ENCODE measurements around the gene GRIPAP1.
A peak's percentile ranks its signal among the peaks of the same experiment; 100 is the strongest.

Gene GRIPAP1, protein sequence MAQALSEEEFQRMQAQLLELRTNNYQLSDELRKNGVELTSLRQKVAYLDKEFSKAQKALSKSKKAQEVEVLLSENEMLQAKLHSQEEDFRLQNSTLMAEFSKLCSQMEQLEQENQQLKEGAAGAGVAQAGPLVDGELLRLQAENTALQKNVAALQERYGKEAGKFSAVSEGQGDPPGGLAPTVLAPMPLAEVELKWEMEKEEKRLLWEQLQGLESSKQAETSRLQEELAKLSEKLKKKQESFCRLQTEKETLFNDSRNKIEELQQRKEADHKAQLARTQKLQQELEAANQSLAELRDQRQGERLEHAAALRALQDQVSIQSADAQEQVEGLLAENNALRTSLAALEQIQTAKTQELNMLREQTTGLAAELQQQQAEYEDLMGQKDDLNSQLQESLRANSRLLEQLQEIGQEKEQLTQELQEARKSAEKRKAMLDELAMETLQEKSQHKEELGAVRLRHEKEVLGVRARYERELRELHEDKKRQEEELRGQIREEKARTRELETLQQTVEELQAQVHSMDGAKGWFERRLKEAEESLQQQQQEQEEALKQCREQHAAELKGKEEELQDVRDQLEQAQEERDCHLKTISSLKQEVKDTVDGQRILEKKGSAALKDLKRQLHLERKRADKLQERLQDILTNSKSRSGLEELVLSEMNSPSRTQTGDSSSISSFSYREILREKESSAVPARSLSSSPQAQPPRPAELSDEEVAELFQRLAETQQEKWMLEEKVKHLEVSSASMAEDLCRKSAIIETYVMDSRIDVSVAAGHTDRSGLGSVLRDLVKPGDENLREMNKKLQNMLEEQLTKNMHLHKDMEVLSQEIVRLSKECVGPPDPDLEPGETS

DNA sequence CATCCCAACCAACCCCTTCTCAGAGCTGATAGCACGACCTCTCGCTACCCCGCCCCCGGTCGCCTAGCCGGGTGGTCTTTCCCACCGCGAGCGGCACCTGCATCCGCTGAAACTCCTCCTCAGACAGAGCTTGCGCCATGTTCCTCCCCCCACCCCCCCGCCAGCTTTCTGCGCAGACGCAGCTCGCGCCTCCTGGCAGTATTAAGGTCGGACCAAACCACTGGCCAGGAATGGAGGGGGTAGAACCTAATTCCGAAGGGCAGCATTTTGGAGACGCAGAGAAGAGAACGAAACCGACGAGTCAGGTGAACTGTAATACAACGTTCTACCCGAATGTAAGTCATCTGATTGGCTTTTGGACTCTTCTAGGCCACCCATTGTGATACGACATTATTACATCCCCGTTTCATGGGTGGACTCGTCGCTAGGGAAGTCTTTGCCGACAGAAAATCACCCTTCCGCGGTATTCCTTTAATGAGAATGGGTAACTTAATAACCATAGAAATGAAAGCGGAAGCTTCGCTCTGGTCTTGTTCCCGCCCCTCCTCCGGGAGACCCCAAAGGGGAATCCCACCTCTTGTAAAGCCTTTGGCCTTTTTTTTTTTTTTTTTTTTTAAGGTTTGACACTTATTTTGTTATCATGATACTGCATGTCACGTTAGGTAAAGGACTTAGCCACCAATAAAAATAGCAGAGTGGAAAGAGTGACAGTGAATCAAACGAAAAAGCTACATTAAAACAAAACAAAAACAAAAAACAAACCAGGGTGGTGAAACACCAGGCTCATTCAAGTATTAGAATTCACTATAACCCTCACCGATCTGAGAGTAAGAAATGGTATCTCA lies at the start of gene GRIPAP1:
Gene GRIPAP1, minus strand, starts transcription at position 174 of the 845 bp plus-strand sequence. Its CDS starts 35 bp downstream, at position 139.
- no peaks in the 10 kb centered on the region for H3K9me3 ChIP-seq (ENCODE audit: low read length)
- no peaks in the 10 kb centered on the region for H3K36me3 ChIP-seq (ENCODE audit: insufficient read depth, low read length)
- H3K9ac ChIP-seq (ENCODE audit: low read length) = no peak within 1 kb of the TSS
- peaks cover 8% of the 10 kb centered on the region for H3K4me1 ChIP-seq (ENCODE audit: insufficient read depth, low read length)
- H3K4me3 ChIP-seq (ENCODE audit: low read depth in 1 of 2, low read length in 2 of 2) = peak within 1 kb of the TSS; percentile 56 to 74
- peak within 1 kb of the TSS; percentile 51 for H3K27ac ChIP-seq (ENCODE audit: low read depth, low read length)
- H3K27me3 ChIP-seq (ENCODE audit: control insufficient read depth in 1 of 2, insufficient read depth in 2 of 2, low read length in 2 of 2) = peaks cover 0 to 5% of the 10 kb centered on the region in 2 donors

DNA sequence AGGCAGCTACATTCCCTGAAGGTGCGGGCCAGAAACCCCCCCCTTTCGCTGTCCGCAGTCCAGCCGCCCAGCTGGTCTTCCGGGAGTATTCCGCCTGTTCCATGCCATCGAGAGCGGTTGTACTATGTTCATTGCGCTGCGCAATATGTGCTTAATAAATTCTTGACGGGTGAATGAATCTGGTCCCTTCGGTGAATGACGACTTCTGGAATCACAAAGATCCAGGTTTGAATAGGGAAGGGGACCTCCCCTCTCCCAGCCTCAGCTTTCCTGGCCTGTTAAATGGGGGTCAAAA lies 41.9 kb upstream of the GRIPAP1 start:
- Histone ChIP-seq H3K9ac (ENCODE audit: low read length) (no peak overlapping the region), H3K27me3 (ENCODE audit: control insufficient read depth in 1 of 2, insufficient read depth in 2 of 2, low read length in 2 of 2) (peaks cover 0 to 4% of the 10 kb centered on the region in 2 donors), H3K9me3 (ENCODE audit: low read length) (no peaks in the 10 kb centered on the region), H3K4me3 (ENCODE audit: low read depth in 1 of 2, low read length in 2 of 2) (no peak overlapping the region), H3K4me1 (ENCODE audit: insufficient read depth, low read length) (peaks cover 16% of the 10 kb centered on the region), H3K27ac (ENCODE audit: low read depth, low read length) (no peak overlapping the region), H3K36me3 (ENCODE audit: insufficient read depth, low read length) (no peaks in the 10 kb centered on the region)

DNA sequence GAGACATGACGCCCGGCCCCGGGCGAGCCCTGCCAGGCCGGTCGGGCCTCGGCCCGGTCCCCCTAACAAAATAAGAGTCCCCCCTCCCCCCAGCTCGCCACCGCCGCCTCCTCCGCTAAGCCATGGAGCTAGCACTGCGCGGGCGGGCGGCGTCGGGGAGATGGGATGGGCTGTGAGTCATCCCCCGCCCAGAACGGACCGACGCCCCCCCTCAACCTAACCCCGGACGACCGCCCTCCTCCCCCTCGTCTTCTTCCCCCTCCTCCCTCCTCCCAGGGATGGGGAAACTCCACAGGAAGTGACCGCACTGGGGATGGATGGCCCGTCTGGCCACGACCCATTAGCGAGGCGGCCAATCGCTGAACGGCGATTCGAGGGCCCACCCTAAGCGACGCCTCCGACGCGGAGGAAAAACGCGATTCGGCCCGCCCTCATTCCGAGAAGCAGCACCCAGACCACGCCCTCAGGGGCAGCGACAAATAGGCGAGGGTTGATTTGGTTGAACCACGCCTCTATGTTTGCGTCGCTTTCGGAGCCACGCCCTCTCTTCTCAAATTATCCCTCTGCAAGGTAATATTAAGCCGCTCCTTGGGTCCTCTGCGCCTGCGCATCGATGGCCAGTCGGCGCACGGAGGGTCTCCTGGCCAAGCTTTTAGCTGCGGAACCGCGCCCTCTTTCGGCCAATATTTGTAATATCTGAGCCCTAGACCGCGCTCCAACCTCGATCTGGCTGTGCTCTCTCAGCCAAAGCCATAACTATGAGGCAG lies 41.3 kb upstream of the GRIPAP1 start, which contains the start of gene TFE3:
Gene TFE3, minus strand, starts transcription at position 138 of the 767 bp plus-strand sequence. Its CDS starts 131 bp downstream, at position 7.
- peaks cover 5% of the 10 kb centered on the region for H3K36me3 ChIP-seq (ENCODE audit: insufficient read depth, low read length)
- H3K9ac ChIP-seq (ENCODE audit: low read length) = peak within 1 kb of the TSS; percentile 81
- H3K4me1 ChIP-seq (ENCODE audit: insufficient read depth, low read length) = peaks cover 16% of the 10 kb centered on the region
- peak within 1 kb of the TSS; percentile 69 to 77 for H3K4me3 ChIP-seq (ENCODE audit: low read depth in 1 of 2, low read length in 2 of 2)
- peaks cover 0 to 4% of the 10 kb centered on the region in 2 donors for H3K27me3 ChIP-seq (ENCODE audit: control insufficient read depth in 1 of 2, insufficient read depth in 2 of 2, low read length in 2 of 2)
- H3K9me3 ChIP-seq (ENCODE audit: low read length) = no peaks in the 10 kb centered on the region
- H3K27ac ChIP-seq (ENCODE audit: low read depth, low read length) = peak within 1 kb of the TSS; percentile 88

DNA sequence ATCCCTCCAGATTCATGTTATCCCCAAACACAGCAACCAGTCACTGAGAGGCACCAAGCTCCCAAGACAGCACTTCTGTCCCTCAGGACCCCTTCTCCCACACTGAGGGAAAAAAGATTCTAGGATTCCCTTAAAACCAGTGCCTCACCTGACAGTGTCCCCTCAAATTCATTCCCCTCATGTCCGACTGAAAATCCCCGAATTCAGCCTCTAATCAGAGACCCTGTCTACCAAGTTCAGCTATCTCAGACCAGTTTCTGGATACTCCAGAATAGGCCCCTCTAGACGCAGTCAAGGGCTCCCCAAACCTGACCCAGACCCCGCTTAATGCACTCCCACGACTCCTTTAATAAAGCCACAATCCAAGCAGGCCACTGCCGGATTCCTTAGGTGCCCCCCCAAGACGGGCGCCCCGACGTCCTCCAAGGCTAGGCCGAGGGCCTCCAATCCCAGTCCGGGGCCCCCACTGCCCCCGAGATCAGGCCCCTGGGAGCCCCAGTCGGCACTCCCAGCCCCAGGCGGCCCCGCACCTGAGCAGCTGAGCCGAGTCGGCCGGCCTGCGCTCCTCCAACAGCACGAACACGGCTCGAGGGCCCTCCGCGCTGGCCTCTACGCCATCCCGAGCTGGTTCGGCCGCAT lies 40.6 kb upstream of the GRIPAP1 start:
- peaks cover 16% of the 10 kb centered on the region for H3K4me1 ChIP-seq (ENCODE audit: insufficient read depth, low read length)
- H3K4me3 ChIP-seq (ENCODE audit: low read depth in 1 of 2, low read length in 2 of 2) = peak overlapping the region; percentile 69 to 77
- peaks cover 12% of the 10 kb centered on the region for H3K36me3 ChIP-seq (ENCODE audit: insufficient read depth, low read length)
- H3K27me3 ChIP-seq (ENCODE audit: control insufficient read depth in 1 of 2, insufficient read depth in 2 of 2, low read length in 2 of 2) = peaks cover 0 to 4% of the 10 kb centered on the region in 2 donors
- H3K9ac ChIP-seq (ENCODE audit: low read length) = peak overlapping the region; percentile 81
- peak overlapping the region; percentile 88 for H3K27ac ChIP-seq (ENCODE audit: low read depth, low read length)
- H3K9me3 ChIP-seq (ENCODE audit: low read length) = no peaks in the 10 kb centered on the region

DNA sequence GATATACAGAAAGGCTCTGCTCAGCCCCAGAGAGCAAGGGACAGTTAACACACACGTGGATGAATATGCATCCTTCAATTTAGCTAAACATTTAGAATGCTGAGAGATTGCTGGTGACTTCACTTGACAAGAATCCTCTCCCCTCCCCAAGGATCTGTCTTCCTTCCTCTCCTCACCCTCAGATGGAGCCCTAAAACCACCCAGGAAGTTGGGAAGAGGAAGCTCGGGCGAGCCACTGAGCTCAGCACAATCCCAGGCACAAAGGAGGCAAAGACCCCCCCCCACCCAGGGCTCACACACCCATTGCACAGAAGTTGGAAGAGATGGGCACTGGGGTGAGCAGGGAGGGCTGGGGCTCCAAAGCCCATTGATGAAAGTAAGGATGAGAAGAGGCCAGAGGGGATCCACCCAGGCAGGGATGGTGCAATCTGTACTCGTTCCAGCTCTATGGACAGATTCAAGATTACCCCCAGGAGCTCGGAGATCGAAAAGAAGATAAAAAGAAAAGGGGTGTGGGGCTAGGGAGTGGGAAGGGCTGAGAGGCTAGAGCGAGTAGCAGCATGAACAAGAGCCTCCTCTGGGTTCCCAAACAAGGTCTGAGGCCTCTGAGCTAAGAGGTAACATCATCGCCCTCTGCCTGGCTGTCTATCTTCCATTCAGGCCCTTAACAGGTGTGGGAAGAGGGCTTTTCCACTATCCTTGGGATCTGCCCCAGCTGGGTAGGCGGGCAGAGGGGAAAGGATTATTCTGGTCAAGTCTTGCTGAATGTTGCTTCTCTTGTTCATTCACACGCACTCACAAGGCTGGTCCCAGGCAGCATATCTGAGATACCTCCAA lies 39.9 kb upstream of the GRIPAP1 start:
- H3K27me3 ChIP-seq (ENCODE audit: control insufficient read depth in 1 of 2, insufficient read depth in 2 of 2, low read length in 2 of 2) = peaks cover 0 to 4% of the 10 kb centered on the region in 2 donors
- H3K9me3 ChIP-seq (ENCODE audit: low read length) = no peaks in the 10 kb centered on the region

DNA sequence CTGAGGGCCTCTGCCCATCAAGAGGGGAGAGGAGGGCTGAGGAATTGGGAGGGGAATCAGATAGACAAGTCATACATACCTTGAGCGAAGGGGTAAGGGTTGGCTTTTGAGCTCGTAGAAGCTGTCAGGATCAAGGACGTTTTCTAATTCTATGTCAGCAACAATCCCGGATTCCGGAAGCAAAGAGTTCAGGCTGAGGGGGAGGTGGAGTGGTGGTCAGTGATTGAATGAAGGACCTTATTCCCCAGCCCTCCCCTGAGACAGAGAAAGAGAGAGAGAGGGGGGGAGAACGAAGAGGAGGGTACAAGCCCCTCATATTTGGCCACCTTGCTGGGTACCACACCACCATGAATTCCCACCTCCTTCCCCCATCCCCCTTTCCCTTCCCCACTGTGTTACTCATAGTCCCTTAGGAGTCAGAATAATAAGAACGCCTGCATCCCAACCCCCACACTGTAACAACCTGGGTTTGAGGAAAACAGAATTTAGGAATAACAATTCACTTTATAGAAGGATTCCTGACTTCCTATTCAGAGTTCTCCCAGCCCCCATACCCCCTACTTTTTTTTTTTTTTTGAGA lies 38.4 kb upstream of the GRIPAP1 start:
- H3K4me3 ChIP-seq (ENCODE audit: low read depth in 1 of 2, low read length in 2 of 2) = peak overlapping the region; percentile 14 to 69

More for the DNA sequence above, 39.9 kb upstream of the GRIPAP1 start:
- H3K4me3 ChIP-seq (ENCODE audit: low read depth in 1 of 2, low read length in 2 of 2) = peak overlapping the region; percentile 69 to 77
- peaks cover 18% of the 10 kb centered on the region for H3K36me3 ChIP-seq (ENCODE audit: insufficient read depth, low read length)
- H3K9ac ChIP-seq (ENCODE audit: low read length) = peak overlapping the region; percentile 81
- peak overlapping the region; percentile 88 for H3K27ac ChIP-seq (ENCODE audit: low read depth, low read length)
- H3K4me1 ChIP-seq (ENCODE audit: insufficient read depth, low read length) = peaks cover 16% of the 10 kb centered on the region

DNA sequence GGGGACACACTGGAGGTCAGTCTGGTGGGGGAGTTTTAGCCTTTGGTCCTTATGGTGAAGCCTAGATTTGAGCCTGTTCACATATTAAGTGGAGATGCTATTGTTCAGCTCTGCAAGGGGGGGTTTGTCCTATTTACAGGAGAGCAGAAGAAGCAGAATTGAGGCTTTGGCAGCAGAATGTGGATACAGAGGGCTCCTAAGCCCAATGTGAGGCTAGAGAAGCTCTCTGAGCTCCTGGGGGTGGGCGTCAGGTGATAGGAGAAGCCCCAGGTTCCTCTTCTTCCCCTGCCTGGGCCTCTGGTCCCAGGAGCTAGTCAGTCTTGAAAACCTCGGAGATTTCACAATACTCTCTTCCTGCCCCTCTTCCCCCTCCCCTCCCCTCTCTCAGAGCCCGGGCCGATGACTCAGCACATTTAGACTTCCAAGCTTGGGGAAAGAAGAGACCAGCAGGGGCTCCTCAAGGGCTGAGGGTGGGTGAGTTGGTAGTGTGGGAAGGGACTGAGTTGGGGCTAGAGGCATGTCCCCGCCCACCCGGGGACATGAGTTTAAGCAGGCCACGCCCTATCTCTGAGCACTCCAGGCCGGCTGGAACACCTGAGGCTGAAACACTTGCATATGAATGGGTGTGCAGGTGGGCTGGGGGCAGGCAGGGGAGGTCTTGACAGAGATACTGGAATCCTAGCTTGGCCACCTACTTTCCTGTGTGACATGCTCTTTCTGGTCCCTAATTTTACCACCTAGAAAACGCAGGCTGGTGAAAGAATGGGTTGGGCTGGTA lies 37.7 kb upstream of the GRIPAP1 start:
- no peak overlapping the region for H3K9ac ChIP-seq (ENCODE audit: low read length)
- H3K4me1 ChIP-seq (ENCODE audit: insufficient read depth, low read length) = peaks cover 17% of the 10 kb centered on the region
- H3K27ac ChIP-seq (ENCODE audit: low read depth, low read length) = peak overlapping the region; percentile 23
- H3K4me3 ChIP-seq (ENCODE audit: low read depth in 1 of 2, low read length in 2 of 2) = no peak overlapping the region
- H3K27me3 ChIP-seq (ENCODE audit: control insufficient read depth in 1 of 2, insufficient read depth in 2 of 2, low read length in 2 of 2) = peaks cover 0 to 4% of the 10 kb centered on the region in 2 donors
- H3K36me3 ChIP-seq (ENCODE audit: insufficient read depth, low read length) = peaks cover 18% of the 10 kb centered on the region
- no peaks in the 10 kb centered on the region for H3K9me3 ChIP-seq (ENCODE audit: low read length)

More for the DNA sequence above, 38.4 kb upstream of the GRIPAP1 start:
- Histone ChIP-seq H3K27ac (ENCODE audit: low read depth, low read length) (peak overlapping the region; percentile 2), H3K9ac (ENCODE audit: low read length) (no peak overlapping the region), H3K4me1 (ENCODE audit: insufficient read depth, low read length) (peaks cover 16% of the 10 kb centered on the region), H3K27me3 (ENCODE audit: control insufficient read depth in 1 of 2, insufficient read depth in 2 of 2, low read length in 2 of 2) (peaks cover 0 to 4% of the 10 kb centered on the region in 2 donors), H3K9me3 (ENCODE audit: low read length) (no peaks in the 10 kb centered on the region), H3K36me3 (ENCODE audit: insufficient read depth, low read length) (peaks cover 18% of the 10 kb centered on the region)

DNA sequence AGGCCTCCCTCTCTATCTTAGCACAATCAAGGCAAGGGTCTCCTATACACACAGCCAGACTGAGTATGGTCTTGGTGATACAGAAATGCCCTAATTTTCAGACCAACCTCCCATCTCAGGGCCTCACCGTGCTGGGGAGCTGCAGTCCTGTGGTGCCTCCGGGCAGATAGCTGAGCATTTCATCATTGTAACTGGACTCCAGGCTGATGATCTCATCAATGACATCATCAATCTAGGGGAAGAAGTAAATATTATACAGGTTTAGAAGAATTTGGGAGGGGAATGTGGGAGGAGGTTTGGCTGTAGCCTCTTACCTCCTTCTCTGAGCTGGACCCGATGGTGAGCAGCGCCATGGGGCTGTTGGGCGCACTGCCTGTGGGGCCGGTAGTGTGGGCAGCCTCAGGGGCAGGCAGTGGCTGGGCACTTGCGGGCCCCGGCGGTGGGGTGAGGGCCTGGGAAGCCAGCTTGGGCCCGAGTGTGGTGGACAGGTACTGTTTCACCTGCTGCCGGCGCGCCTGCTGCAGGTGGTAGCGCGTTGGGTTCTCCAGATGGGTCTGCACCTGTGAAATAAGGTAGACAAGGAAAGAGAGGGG lies 35.9 kb upstream of the GRIPAP1 start:
- peaks cover 0 to 4% of the 10 kb centered on the region in 2 donors for H3K27me3 ChIP-seq (ENCODE audit: control insufficient read depth in 1 of 2, insufficient read depth in 2 of 2, low read length in 2 of 2)
- H3K9me3 ChIP-seq (ENCODE audit: low read length) = no peaks in the 10 kb centered on the region
- peaks cover 23% of the 10 kb centered on the region for H3K4me1 ChIP-seq (ENCODE audit: insufficient read depth, low read length)
- H3K36me3 ChIP-seq (ENCODE audit: insufficient read depth, low read length) = peaks cover 36% of the 10 kb centered on the region
- no peak overlapping the region for H3K9ac ChIP-seq (ENCODE audit: low read length)
- H3K27ac ChIP-seq (ENCODE audit: low read depth, low read length) = no peak overlapping the region
- no peak overlapping the region for H3K4me3 ChIP-seq (ENCODE audit: low read depth in 1 of 2, low read length in 2 of 2)

Measured in muscle layer of colon (tissue), 2 donors.